Vagina (tissue), 2 donors: ENCODE results near the gene GATA2. TPM values are rescaled to one million over a fixed set of nuclear protein-coding genes. Genes with fewer than 3 reads are reported as not detected.
A peak's percentile ranks its signal among the peaks of the same experiment; 100 is the strongest.

Source experiments
- DNase-seq, 2 donors: peaks; one replicate each; pipeline ENCODE4 v3.0.0-alpha.2; 2017; ENCODE audit errors: extremely low spot score in 2 of 2
- H3K27ac ChIP-seq: fragments of 200-600 bp; sonication (generic); one replicate; pipeline ENCODE4 v1.5.1; 2019
- H3K27me3 ChIP-seq: fragments of 200-600 bp; sonication (generic); one replicate; pipeline ENCODE4 v1.5.1; 2019
- H3K36me3 ChIP-seq, 2 donors: fragments of 200-600 bp; sonication (generic); one replicate each; pipeline ENCODE4 v1.5.1; 2017 to 2019
- H3K4me1 ChIP-seq: fragments of 200-600 bp; sonication (generic); one replicate; pipeline ENCODE4 v1.5.1; 2019
- H3K4me3 ChIP-seq, 2 donors: fragments of 200-600 bp; sonication (generic); 1 replicate in 1 of 2; 2 replicates in 1 of 2; pipeline ENCODE4 v1.5.1; 2016 to 2019
- H3K9me3 ChIP-seq: fragments of 200-600 bp; sonication (generic); one replicate; pipeline ENCODE4 v1.5.1; 2019
- POLR2A ChIP-seq, 2 donors: fragments of 450-650 bp; IDR thresholded peaks; one replicate each; pipeline ENCODE4 v1.6.1; 2017; ENCODE audit warnings: antibody characterized with exemption in 2 of 2, mild to moderate bottlenecking in 2 of 2, moderate library complexity in 2 of 2
- POLR2AphosphoS5 ChIP-seq, 2 donors: sonication (generic); formaldehyde crosslinking; IDR thresholded peaks; one replicate each; pipeline ENCODE4 v1.9.0; 2017; ENCODE audit warnings: antibody characterized with exemption in 2 of 2, mild to moderate bottlenecking in 2 of 2, low read depth in 1 of 2; ENCODE audit not compliant: insufficient read depth in 1 of 2
- intact Hi-C: fragments of 100-400 bp; cut with DNase I; formaldehyde crosslinking; loops from one replicate; pipeline ENCODE4 v1.15.1; 2023
- total RNA-seq: library from RNA; depleted of rRNA; stranded (reverse); fragments of >200 nt; gene quantifications from one replicate; pipeline ENCODE4 v1.2.3, GENCODE V29; 2016
- TF ChIP-seq, protein P1 (sequence below), 3 experiments: fragments of 450-650 bp in 2 of 3; fragments of 200-600 bp in 1 of 3; sonication (generic) in 1 of 3; IDR thresholded peaks; one replicate each; pipeline ENCODE4 v1.5.1; 2017 to 2019; ENCODE audit warnings: antibody characterized with exemption in 3 of 3, mild to moderate bottlenecking in 2 of 3, moderate library complexity in 2 of 3

GATA2 gene
- total RNA-seq, 1 donor from 2014 or later = 50.6 TPM

- H3K9me3 ChIP-seq = no peaks in the 10 kb centered on the region
- H3K4me3 ChIP-seq = peak overlapping the region in 1 of 2 donors; percentile 1
- peaks cover 0 to 9% of the 10 kb centered on the region in 2 donors for H3K36me3 ChIP-seq
- peaks cover 42% of the 10 kb centered on the region for H3K4me1 ChIP-seq
- intact Hi-C loops = no loop called here
- DNase-seq = no peak
- H3K27ac ChIP-seq = peak overlapping the region; percentile 95
- H3K27me3 ChIP-seq = no peaks in the 10 kb centered on the region
- TF ChIP-seq POLR2AphosphoS5 (IDR thresholded peaks at IDR 0.05; ENCODE audit: insufficient read depth in 1 of 2, low read depth in 1 of 2) = no peak
- TF ChIP-seq POLR2A (IDR thresholded peaks at IDR 0.05) = no peak
- TF ChIP-seq, protein P1, sequence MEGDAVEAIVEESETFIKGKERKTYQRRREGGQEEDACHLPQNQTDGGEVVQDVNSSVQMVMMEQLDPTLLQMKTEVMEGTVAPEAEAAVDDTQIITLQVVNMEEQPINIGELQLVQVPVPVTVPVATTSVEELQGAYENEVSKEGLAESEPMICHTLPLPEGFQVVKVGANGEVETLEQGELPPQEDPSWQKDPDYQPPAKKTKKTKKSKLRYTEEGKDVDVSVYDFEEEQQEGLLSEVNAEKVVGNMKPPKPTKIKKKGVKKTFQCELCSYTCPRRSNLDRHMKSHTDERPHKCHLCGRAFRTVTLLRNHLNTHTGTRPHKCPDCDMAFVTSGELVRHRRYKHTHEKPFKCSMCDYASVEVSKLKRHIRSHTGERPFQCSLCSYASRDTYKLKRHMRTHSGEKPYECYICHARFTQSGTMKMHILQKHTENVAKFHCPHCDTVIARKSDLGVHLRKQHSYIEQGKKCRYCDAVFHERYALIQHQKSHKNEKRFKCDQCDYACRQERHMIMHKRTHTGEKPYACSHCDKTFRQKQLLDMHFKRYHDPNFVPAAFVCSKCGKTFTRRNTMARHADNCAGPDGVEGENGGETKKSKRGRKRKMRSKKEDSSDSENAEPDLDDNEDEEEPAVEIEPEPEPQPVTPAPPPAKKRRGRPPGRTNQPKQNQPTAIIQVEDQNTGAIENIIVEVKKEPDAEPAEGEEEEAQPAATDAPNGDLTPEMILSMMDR (IDR thresholded peaks at IDR 0.05) = no peak
Measured at GRCh38 chr3:128481438-128481942, 11.5 kb downstream of the GATA2 start.

DNA sequence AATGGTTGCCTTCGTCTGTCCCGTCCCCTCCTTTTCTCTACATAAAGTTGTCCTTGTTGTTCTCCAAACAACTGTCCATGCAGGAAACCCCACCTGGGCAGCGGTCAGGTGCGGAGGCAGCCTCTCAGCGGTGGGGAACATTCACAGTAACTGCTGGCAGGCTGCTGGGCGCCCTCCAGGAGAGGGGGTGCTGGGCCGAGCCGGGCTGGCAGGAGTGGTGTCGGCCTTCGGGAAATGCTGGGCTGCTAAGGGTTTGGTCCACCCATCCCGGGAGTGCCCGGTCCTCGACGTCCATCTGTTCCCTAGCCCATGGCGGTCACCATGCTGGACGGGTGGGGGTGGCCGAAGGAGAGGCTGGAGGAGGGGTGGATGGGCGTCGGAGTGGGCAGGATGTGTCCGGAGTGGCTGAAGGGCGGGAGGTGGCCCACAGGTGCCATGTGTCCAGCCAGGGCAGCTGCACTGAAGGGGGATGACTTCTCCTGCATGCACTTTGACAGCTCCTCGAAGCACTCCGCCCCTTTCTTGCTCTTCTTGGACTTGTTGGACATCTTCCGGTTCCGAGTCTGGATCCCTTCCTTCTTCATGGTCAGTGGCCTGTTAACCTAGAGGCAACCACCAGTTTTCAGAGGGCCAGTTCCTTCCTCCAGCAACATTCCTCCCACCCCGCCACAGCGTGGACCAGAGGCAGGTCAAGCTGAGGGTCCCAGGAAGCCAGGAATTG, 12.1 kb downstream of the GATA2 start:
- Histone ChIP-seq H3K27ac (peak overlapping the region; percentile 95), H3K36me3 (peaks cover 0 to 9% of the 10 kb centered on the region in 2 donors), H3K4me3 (peak overlapping the region in 1 of 2 donors; percentile 1), H3K9me3 (no peaks in the 10 kb centered on the region), H3K4me1 (peaks cover 36% of the 10 kb centered on the region), H3K27me3 (no peaks in the 10 kb centered on the region)
- TF ChIP-seq POLR2A (IDR thresholded peaks at IDR 0.05) (no peak), POLR2AphosphoS5 (IDR thresholded peaks at IDR 0.05; ENCODE audit: insufficient read depth in 1 of 2, low read depth in 1 of 2) (no peak)
- TF ChIP-seq, protein P1 (IDR thresholded peaks at IDR 0.05) = no peak
- DNase-seq = no peak
- intact Hi-C loops = no loop called here

GRCh38 chr3:128480278-128480677, 12.7 kb downstream of the GATA2 start:
- TF ChIP-seq POLR2A (IDR thresholded peaks at IDR 0.05) (no peak), POLR2AphosphoS5 (IDR thresholded peaks at IDR 0.05; ENCODE audit: insufficient read depth in 1 of 2, low read depth in 1 of 2) (no peak)
- TF ChIP-seq, protein P1 (IDR thresholded peaks at IDR 0.05) = no peak
- no peak overlapping the region for H3K4me3 ChIP-seq
- H3K27ac ChIP-seq = peak overlapping the region; percentile 95
- intact Hi-C loops = no loop called here
- no peak for DNase-seq
- peaks cover 30% of the 10 kb centered on the region for H3K4me1 ChIP-seq
- no peaks in the 10 kb centered on the region for H3K9me3 ChIP-seq
- peaks cover 0 to 9% of the 10 kb centered on the region in 2 donors for H3K36me3 ChIP-seq
- no peaks in the 10 kb centered on the region for H3K27me3 ChIP-seq

GRCh38 chr3:128479558-128480086, 13.4 kb downstream of the GATA2 start:
- Histone ChIP-seq H3K4me3 (no peak overlapping the region), H3K4me1 (peaks cover 25% of the 10 kb centered on the region), H3K36me3 (peaks cover 0 to 9% of the 10 kb centered on the region in 2 donors), H3K9me3 (no peaks in the 10 kb centered on the region), H3K27me3 (no peaks in the 10 kb centered on the region), H3K27ac (peak overlapping the region; percentile 95)
- TF ChIP-seq POLR2A (IDR thresholded peaks at IDR 0.05) = no peak
- no peak for TF ChIP-seq POLR2AphosphoS5 (IDR thresholded peaks at IDR 0.05; ENCODE audit: insufficient read depth in 1 of 2, low read depth in 1 of 2)
- TF ChIP-seq, protein P1 (IDR thresholded peaks at IDR 0.05) = no peak
- intact Hi-C loops = no loop called here
- DNase-seq = no peak
